Stromal cell of bone marrow (primary cell): ENCODE data around the gene NECAB3.
A peak's percentile ranks its signal among the peaks of the same experiment; 100 is the strongest.

Experiments
- DNase-seq: peaks from one replicate; pipeline ENCODE4 v3.0.0-alpha.2; 2012; ENCODE audit warnings: low read depth

NECAB3 gene

GRCh38 chr20:33696448-33696847, 22.2 kb upstream of the NECAB3 start:
- no peak for DNase-seq

GRCh38 chr20:33694639-33695012, 20.4 kb upstream of the NECAB3 start:
- no peak for DNase-seq

GRCh38 chr20:33693741-33694638, 19.8 kb upstream of the NECAB3 start:
- no peak for DNase-seq

DNA sequence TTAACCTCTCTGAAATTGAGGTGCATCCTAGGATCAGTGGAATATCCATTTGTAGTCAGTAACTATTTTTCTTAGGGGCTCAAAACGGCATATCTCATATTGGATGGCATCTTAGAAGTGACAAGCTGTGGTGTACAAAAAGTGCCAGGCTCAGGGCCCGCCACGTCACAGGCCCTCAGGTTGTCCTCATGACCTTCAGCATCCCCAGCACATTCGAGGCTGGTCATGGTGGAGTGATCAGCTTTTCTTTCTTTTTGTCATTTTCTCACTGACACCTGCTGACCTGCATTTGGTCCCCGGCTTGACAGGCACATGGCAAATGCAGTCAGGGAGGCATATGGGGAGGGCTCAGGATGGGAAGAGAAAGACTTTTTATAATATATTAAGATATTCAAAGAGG, 19.1 kb upstream of the NECAB3 start:
- DNase-seq = no peak

GRCh38 chr20:33689973-33690372, 15.7 kb upstream of the NECAB3 start:
- DNase-seq = no peak

DNA sequence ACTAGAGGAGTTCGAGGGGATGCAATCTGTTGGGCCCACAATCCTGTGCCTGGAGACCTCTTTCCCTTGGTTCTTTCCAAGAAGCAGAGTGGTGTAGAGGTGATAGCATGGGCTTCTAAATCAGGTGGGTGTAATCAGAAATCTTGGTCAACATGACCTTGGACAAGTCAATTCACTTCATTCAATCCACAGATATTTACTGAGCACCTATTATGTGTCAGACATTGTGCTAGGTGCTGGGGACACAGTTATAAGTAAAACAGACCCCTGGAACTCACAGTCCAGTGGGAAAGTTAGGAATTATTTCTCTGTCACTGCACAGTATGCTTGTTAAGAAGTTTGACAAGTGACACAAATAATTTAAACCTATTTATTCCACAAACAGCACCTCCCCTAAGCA, 15.3 kb upstream of the NECAB3 start:
- DNase-seq = no peak

DNA sequence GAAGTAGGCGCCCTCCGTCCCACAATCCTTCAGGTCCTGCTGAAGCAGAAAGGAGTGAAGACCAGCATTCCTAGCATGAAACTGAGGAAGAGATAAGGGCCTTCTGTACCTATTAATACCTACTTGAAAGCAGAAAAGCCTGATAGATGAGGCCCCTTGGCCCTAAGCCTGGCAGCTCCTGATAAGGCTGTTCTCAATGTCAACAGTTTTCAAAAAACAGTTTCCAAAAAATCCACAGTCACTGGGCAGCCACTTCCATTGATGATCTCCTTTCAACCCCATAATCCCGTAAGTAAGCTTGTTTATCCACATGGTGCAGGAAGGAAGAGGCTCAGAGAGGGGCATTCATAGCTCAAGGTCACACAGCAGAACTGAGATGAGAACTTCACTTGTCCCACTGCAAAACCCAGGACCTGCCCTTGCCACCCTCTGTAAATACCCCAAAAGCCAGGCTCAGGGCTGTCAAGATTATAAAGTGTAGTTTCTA, 14.8 kb upstream of the NECAB3 start:
- DNase-seq = no peak

DNA sequence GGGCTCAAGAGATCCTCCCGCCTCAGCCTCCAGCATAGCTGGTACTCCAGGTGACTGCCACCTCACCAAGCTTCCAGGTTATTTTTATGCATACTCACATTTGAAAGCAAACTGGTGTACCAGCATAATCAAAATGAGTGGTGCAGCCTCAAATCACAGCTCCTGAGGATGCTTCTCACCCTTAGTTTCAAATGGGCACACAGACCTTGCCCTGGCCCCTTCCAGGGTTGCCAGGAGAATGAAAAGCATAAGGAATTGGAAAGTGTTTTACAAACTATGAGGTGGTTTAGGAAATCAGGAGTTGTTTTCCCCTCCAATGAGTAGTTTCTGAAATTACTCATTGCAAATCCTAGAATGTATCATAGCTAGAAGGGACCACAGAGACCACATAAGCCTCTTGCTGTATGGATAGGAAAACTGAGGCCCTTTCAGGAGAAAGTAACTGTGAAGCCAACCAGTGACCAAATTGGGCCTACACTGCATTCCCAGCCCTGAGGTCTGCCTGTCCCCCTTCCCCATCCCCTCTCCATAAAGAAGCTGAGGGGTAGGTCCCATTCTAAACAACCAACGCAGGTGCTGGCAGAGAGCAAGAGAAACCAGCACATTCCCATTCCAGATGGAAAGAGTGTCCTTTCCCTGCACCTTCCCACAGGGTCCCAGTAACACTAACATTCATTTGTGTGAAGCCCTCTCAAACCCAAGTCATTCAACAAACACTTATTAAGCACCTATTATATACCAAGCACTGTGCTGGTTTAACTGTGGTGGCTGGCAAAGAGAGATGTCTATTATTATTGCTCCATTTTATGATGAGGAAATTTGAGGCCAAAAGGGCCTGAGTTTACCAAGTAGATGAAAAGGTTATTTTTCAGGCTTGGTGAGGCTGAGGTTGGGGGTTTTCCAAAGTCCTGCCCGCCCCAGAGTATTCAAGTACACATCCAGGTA, 14.0 kb upstream of the NECAB3 start:
- no peak for DNase-seq

DNA sequence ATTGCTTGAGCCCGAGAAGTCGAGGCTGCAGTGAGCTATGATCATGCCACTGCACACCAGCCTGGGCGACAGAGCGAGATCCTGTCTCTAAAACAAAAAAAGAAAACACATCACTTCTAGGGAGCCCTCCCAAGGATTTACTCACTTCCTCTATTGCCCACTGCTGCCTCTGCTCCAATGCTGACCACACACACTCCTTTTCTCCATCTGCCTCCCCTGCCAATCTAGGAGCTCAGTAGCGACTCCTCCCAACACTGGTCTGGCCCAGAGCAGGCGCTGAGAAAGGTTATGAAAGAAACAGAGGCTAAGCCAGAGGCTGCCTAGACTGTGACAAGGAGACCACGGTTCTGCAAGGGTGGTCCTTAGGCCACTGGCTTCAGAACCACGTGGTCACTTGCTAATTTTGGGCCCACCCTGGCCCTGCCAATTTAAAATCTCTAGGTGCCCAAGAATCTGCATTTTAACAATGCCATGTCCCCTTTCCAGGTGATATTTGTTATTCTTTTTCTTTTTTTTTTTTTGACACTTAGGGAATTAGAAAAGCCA, 13.2 kb upstream of the NECAB3 start:
- no peak for DNase-seq

DNA sequence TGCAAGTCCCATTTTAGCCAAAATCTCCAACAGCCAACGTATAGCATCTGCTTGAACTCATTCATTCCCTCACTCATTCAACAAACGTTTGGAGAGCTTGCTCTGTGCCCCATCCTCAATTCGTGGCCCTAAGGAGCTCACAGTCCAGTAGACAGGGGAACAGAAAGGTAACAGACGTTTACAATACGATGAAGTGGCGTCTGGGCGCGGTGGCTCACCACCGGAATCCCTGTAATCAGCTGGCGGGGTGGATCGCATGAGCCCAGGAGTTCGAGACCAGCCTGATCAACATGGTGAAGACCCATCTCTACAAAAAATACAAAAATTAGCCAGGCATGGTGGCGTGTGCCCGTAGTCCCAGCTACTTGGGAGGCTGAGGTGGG, 12.7 kb upstream of the NECAB3 start:
- no peak for DNase-seq

DNA sequence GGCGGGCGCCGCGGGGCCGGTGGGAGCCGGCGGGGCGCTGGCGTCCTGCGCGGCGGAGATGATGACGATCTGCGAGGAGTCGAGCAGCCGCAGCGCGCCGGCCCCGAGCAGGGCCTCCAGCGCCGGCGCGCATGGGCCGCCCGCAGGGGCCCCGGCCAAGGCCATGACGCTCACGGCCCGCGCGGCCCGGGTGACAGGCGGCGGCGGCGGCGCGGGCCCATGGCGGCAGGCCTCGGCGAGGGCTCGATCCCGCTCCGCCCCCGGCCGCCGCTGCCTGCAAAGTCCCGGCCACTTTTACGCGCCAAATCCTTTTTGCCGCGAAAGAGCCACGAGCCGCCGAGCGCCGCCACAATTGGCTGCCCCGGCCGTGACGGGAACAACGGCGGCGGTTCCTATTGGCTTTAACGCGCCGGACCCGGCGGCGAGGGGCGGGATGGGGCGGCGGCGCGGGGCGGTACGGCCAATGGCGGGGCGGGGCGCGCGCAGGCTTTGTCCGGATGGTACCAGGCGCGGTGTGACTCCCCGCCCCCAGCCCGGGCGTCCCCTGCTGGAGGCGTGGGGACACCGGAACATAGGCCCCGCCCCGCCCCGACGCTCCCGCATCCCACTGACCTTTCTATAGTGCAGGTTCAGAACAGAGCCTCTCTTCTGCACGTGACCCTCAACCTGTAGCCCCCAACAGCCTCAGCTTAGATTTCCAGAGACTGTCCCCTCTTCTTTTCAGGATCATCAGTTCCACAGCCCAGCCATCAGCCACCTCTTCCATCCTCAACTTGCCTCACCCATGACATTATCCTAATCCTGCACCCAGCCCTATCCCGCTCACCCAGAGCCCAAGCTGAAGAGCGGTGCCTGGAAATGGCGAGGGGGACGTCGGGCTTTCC, 12.1 kb upstream of the NECAB3 start, which contains the start of gene E2F1:
TSS of gene E2F1 (minus strand) at position 286 of the 884 bp plus-strand sequence. CDS start at position 165, 121 bp downstream.
- DNase-seq = peak; percentile 88

- no peak for DNase-seq
These were observed 11.3 kb upstream of the NECAB3 start for GRCh38 chr20:33685328-33686099.

DNA sequence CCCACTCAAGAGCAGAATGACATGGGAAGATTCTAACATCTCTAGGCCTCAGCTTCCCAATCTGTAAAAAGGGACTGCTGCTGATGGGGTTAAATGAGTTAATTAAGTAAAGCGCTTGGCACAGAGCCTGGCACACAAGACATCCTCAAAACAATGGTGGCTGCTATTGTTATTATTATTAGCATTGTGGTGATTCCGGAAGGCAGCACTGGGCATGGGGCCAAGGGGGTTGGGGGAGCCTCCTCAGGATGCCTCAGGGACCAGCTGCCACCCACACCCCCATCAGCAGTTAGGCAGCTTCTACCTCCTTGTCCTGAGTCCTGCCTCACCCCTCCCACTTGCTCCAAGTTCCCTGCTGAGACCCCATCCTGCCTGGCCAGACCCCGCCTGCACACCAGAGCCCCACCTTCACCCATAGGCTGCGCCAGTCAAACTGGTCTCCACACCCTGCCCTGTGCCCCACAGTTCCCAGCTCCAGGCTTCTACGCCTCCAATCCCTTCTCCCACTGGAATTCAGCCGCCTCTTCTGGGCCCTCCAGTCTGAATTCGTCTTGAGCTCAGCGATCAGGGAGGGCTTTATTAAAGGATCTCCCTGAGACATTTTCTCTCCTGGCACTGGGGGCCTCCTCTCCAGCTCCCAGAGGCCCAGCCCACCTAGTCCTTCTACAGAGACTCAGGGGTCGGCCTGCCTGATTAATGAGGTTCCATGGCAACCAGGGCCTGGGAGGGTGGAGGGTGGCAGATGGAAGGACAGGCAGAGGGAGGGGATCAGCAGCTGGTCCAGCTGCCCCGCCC, 10.5 kb upstream of the NECAB3 start:
- DNase-seq = no peak

- no peak for DNase-seq
These were observed 7.6 kb upstream of the NECAB3 start for GRCh38 chr20:33681728-33682353.

GRCh38 chr20:33681288-33681687, 7.1 kb upstream of the NECAB3 start:
- no peak for DNase-seq

DNA sequence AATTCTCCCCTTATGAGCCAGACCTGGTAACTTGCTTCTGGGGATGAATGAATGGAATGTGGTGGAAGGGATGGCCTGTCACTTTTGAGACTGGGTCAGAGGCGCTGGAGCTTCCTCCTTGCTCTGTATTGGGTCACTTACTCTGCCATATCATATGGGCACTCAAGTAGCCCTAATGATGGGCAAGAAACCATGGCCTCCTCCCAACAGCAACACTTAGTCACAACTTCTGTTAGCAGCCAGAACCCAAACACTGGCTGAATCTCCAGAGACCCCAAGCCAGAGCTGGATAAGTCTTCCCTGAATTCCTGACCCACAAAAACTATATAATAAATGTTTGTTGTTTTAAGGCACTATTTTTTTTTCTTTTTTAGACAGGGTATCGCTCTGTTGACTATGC, 6.5 kb upstream of the NECAB3 start:
- DNase-seq = peak; percentile 82

DNA sequence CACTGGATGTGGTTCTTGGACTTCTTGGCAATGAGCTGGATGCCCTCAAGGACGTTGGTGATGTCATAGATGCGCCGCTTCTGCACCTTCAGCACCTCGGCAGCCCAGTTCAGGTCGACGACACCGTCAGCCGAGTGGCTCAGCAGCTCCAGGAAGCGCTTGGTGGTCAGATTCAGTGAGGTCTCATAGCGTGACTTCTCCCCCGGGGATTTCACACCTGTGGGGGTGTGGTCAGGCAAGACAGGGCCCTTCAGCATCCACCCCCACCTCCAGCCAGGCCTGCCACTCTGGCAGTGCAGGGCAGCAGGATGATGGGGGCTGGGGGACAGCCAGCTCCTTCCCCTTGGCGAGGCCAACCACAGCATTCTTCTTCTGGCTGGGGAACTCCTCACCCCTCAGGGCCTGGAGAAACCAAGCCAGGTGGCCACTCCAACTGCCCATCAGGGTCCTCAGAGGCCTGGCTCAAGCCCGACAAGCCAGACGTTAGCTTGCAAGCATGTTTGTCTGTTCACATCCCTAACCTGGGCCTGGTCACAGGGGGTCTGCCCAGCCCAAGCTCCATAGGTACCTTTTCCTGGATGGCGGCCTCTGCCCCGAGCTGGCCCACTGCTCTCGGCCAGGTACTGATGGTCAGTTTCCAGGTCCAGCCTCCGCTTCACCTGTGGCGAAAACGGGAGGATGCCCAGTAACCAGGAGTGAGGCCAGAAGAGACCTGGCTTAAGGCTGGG, 5.7 kb upstream of the NECAB3 start:
- no peak for DNase-seq

DNA sequence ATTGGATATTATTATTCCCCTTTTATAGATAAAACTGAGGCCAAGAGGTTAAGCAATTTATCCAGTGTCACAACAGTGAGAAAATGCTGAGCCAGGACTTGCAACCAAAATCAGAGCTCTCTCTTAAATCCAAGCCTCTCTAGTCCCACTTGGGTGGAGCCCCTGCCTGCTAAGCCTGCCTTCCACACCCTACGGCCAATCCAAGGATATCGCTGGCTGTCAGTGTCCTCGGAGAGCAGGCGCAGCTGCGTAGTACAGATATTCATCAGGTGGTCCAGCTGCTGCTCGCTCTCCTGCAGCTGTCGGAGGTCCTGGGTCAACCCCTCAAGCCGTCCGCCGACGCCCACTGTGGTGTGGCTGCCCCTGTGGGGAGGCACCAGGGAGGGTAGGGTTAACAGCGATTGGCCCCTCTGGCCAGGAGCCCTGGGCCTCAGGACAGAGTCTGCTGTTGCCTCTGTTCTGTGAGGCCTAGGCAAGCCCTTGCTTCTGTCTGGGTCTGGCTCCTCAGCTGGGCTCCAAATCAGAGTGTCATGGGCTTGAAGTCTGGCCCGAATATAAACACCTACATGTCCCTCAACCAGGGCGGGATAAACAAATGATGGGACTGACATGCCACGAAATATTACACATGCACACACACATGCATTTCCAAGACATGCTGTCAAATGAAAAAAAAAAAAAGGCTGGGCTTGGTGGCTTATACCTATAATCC, 3.9 kb upstream of the NECAB3 start:
- DNase-seq = no peak
